ENCODE results near the gene ATP6V0A4. TPM values are rescaled to one million over a fixed set of nuclear protein-coding genes. Genes with fewer than 3 reads are reported as not detected.

ATP6V0A4 gene
- total RNA-seq, 6 experiments from 2014 or later = not detected

DNA sequence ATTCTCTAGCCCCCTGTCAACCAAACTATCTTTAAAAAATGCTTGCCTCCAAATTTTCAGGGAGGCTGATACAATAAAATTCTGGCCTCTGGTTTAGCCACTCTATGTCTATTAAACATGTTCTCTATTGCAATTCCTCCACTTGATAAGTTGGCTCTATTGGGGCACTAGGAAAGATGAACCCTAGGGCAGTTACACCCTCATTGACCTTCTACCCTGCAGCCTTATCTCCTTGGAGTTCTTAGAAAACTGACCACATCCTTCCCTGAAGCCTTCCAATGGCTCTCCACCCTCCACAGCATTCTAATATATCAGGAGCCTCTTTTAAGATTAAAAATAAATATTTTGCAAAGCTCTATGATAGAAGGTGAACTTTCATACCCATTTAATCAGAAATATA is 127.4 kb downstream of the ATP6V0A4 start:
- intact Hi-C loops (cut with DNase I) = no loop called here
- ATAC-seq = no peak

GRCh38 chr7:138669364-138669763 is 128.6 kb downstream of the ATP6V0A4 start:
- WGBS (ENCODE audit: insufficient coverage, low coverage, low lambda C conversion rate, missing lambda C conversion rate) = 60% methylated on average over 4 of the region's 4 CpGs
- Histone ChIP-seq H3K27me3 (no peaks in the 10 kb centered on the region), H3K36me3 (no peaks in the 10 kb centered on the region), H3K9me3 (no peaks in the 10 kb centered on the region), H3K27ac (no peak overlapping the region), H3K4me1 (no peaks in the 10 kb centered on the region), H3K4me3 (no peak overlapping the region)
- TF ChIP-seq POLR2A (IDR thresholded peaks at IDR 0.05) = no peak
- TF ChIP-seq CTCF (IDR thresholded peaks at IDR 0.05) = no peak
- no peak for ATAC-seq
- no peak for DNase-seq
- intact Hi-C loops (cut with DNase I) = no loop called here

More for the DNA sequence above, 127.4 kb downstream of the ATP6V0A4 start:
- Histone ChIP-seq H3K36me3 (no peaks in the 10 kb centered on the region), H3K27ac (no peak overlapping the region), H3K4me3 (no peak overlapping the region), H3K9me3 (no peaks in the 10 kb centered on the region), H3K4me1 (no peaks in the 10 kb centered on the region), H3K27me3 (no peaks in the 10 kb centered on the region)
- DNase-seq = no peak
- TF ChIP-seq CTCF (IDR thresholded peaks at IDR 0.05) (no peak), POLR2A (IDR thresholded peaks at IDR 0.05) (no peak)

- no peak for DNase-seq
- H3K4me1 ChIP-seq = no peaks in the 10 kb centered on the region
- H3K9me3 ChIP-seq = no peaks in the 10 kb centered on the region
- WGBS (ENCODE audit: insufficient coverage, low coverage, low lambda C conversion rate, missing lambda C conversion rate) = 79% methylated on average over 2 of the region's 3 CpGs
- no peak for ATAC-seq
- TF ChIP-seq CTCF (IDR thresholded peaks at IDR 0.05) = no peak
- TF ChIP-seq POLR2A (IDR thresholded peaks at IDR 0.05) = no peak
- no peaks in the 10 kb centered on the region for H3K36me3 ChIP-seq
- H3K27ac ChIP-seq = no peak overlapping the region
- no peaks in the 10 kb centered on the region for H3K27me3 ChIP-seq
- intact Hi-C loops (cut with DNase I) = no loop called here
- H3K4me3 ChIP-seq = no peak overlapping the region
Observed at GRCh38 chr7:138668946-138669345, 129.1 kb downstream of the ATP6V0A4 start.

DNA sequence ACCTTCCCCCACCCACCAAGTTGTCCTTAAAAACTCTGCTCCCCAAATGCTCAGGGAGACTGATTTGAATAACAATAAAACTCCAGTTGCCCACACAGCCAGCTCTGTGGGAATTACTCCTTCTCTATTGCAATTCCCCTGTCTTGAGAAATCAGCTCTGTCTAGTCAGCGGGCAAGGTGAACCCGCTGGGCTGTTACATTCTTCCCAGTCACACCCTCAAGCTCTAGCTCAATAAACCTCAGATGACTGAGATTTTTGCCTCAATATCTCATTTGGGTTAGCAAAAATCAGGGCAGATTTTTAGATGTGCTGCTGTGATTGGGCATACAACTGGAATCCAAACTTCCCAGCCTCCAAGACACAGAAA is 129.8 kb downstream of the ATP6V0A4 start:
- TF ChIP-seq CTCF (IDR thresholded peaks at IDR 0.05) (no peak), POLR2A (IDR thresholded peaks at IDR 0.05) (no peak)
- no peak overlapping the region for H3K27ac ChIP-seq
- H3K9me3 ChIP-seq = no peaks in the 10 kb centered on the region
- intact Hi-C loops (cut with DNase I) = no loop called here
- no peaks in the 10 kb centered on the region for H3K4me1 ChIP-seq
- WGBS (ENCODE audit: insufficient coverage, low coverage, low lambda C conversion rate, missing lambda C conversion rate) = 100% methylated on average over 2 of the region's 2 CpGs
- H3K36me3 ChIP-seq = no peaks in the 10 kb centered on the region
- DNase-seq = no peak
- no peaks in the 10 kb centered on the region for H3K27me3 ChIP-seq
- no peak for ATAC-seq
- H3K4me3 ChIP-seq = no peak overlapping the region

DNA sequence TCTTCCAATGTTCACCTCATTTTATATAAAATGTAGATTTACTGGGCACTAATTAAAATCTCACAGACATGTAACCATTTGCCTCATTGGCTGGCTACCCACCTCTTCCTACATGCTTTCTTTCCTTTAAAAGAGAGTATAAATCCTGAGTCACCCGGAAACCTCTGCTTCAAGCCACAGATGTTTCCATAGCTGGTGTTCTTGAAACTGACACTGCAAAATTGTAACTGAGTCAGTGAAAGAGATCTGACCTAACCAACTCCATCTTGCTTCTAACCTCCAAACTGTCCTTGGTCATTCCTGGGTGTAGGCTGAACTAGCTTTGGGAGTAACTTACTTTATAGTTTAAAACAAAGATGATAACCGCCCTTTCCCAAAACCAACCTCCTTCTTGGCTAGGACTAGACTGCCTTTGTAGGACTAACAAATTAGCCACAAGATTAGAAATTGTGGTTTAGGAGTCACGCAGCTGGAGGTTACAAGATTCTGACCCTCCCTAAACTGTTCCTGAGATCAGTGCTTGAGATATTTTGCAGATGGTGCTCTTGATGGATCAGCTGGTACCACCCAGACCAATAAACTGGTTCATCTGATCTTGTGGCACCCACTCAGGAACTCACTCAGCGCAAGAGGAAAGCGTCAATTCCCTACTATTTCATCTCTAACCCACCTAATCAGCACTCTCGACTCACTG is 130.3 kb downstream of the ATP6V0A4 start:
- intact Hi-C loops (cut with DNase I) = no loop called here
- 82% methylated on average over 5 of the region's 6 CpGs for WGBS (ENCODE audit: insufficient coverage, low coverage, low lambda C conversion rate, missing lambda C conversion rate)
- Histone ChIP-seq H3K27ac (no peak overlapping the region), H3K4me3 (no peak overlapping the region), H3K9me3 (no peaks in the 10 kb centered on the region), H3K27me3 (no peaks in the 10 kb centered on the region), H3K4me1 (no peaks in the 10 kb centered on the region), H3K36me3 (no peaks in the 10 kb centered on the region)
- no peak for ATAC-seq
- TF ChIP-seq CTCF (IDR thresholded peaks at IDR 0.05) (no peak), POLR2A (IDR thresholded peaks at IDR 0.05) (no peak)
- no peak for DNase-seq
